ENCODE measurements around the gene EVA1A.

DNA sequence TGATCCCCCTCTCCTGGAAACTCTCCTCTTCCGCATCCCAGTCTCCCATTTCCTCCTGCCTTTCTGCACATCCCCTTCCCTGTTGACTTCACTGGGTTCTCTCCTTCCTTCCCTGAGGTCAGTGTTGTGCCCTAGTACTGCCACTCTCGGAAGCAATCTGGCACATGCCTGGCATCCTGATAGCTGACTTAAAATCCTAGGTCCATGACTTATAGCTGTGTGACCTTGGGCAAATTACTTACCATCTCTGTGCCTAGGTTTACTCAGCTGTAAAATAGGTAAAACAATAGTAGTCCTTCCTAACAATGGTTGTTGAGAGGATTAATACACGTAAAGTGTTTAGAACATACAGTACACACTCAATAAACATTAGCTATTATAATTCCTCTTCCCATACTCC lies 9.3 kb downstream of the EVA1A start:
- no peak for TF ChIP-seq ZNF274 (IDR thresholded peaks at IDR 0.05; ENCODE audit: low read depth, low read length)
- TF ChIP-seq SUZ12 (IDR thresholded peaks at IDR 0.05; ENCODE audit: extremely low read depth, insufficient read depth, insufficient read length): no peak

Measured in NT2/D1 (cell line).